Measurements from ENCODE around the gene C9orf50.

Gene C9orf50

DNA sequence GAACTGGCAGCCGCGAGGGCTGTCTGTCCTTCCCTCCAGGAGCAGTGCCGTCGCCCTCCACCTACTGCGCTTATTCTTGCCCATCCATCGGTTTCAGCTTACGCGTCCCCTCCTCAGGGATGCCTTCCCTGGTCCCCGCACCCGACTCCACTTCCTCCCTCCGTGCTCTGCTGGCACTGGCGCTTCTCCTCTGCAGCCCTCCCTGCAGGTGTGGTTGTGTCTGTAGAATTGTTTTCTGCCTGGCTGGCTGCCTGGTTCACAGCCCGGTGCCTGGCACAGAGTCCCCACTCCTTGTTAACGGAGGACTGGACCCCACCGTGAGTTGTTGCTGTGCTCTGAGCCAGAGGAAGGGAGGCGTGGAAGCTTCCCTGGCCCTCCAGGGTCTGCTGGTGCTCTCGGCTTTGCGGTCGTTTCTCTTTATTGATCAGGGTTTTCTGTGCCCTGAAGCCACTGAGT lies 10.8 kb upstream of the C9orf50 start:
- no peak for DNase-seq (ENCODE audit: low read depth, low spot score)

- no peak for DNase-seq (ENCODE audit: low read depth, low spot score)
Measured at GRCh38 chr9:129630967-129631673, 10.2 kb upstream of the C9orf50 start.

DNA sequence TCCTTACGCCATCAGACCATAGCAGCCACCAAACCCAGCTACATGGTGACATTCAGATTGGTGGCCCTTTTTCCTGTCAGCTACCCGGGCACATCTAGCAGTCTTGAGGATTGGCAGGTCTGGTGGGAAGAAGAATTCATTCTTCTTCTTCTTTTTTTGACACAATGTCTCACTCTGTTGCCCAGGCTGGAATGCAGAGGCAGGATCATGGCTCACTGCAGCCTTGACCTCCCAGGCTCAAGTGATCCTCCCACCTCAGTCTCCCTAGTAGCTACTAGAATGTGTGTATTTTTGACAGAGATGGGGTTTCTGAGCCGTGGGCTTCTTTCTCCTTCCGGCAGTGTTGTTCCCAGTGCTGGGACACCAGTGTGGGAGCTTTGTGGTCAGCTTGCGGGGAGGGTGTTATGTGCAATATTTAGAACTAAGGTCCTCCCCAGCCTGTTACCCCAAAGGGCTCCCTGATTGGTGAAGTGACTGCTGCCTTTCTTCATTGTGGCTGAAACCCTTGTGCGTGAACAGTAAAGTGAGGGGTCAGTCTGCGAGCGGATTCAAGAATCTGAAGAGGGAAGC lies 8.4 kb upstream of the C9orf50 start:
- DNase-seq (ENCODE audit: low read depth, low spot score), result no peak

GRCh38 chr9:129628709-129629108 lies 7.8 kb upstream of the C9orf50 start:
- DNase-seq (ENCODE audit: low read depth, low spot score), result no peak

DNA sequence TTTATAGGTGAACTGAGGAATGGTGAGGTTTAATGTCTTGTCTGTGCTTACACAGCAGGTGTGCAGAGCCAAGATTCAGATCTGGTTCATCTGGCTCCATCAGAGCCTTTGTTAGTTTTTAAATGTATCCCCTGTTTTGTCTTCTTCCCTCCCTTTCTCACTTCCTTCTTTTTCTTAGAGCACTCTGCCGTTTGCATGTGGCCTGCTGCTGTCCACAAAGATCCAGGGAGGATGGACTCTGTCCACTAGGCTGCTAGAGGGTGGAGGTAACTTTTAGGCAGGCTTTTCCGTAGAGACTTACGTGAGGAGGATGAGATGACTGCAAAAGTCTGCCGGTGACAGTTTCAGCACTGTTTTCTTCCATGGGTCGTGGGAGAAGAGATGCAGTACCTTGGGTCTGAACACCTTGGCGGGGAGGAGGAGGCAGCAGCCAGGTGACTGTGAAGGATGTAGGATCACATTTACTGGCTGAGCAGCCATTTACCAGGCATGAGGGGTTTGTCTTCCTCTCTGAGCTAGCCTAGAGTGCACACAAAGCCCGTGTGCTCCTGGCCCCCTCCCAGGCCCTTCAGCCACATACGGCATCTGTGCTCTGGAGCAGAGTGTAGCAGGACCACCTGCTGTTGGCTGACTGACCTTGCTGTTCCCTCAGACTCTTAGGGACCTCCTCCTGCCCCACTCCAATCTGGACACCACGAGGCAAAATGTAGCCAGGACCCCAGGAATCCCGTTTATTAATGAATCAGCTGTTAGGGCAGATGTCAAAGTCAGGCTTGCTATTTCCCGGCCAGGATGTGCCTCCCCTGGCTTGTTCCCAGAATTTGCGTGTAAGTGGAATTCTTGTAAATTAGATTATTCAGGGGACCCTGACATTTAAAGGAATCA lies 6.9 kb upstream of the C9orf50 start:
- peak; percentile 77 for DNase-seq (ENCODE audit: low read depth, low spot score)

GRCh38 chr9:129626625-129627284 lies 5.9 kb upstream of the C9orf50 start:
- no peak for DNase-seq (ENCODE audit: low read depth, low spot score)

- no peak for DNase-seq (ENCODE audit: low read depth, low spot score)
Measured at GRCh38 chr9:129626079-129626624, 5.3 kb upstream of the C9orf50 start, which contains the start of gene NTMT1. Gene NTMT1, plus strand, starts transcription at chr9:129626163. Its CDS starts 6,541 bp downstream, at chr9:129632704.

DNA sequence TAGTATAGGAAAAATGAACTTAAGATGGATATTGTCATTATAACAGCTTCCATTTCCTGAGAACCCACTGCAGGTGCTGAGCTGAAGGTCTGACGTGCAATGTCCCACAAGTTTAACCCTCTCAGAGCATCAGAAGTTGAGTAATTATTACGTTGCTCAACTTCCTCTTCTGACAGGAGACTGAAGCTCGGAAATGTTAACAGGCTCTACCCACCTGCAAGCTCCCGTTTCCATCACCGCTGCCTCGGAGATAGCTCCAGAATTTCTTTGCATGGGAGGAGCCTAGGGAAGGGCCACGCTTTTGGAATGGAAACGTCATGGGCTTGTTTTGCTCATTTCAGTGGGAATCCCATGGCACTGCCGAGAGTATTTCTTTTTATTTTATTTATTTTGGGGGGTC lies 4.0 kb upstream of the C9orf50 start:
- DNase-seq (ENCODE audit: low read depth, low spot score), result no peak

DNA sequence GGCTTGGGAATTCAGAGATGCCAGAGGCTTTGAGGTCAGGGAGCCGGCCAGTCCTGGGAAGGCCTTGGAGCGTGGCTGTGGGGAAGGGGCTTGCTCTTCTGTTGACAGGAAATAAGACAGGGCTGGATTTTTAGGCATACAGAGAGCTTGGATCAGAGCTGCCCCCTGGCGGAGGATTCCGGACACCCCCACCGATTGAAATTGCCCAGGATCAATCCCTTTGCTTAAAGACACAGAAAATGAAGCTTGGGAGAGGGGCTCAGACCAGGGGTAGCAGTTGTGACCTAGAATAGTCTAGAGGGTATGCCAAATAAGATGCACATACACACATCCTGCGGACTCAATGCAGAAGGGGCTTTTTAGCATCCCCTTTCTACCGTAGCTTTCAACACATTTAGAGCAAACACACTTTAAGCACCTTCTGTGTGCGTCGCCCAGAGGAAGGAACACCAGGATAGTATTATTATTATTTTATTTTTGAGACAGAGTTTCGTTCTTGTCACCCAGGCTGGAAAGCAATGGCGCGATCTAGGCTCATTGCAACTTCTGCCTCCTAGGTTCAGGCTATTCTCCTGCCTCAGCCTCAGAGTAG lies 3.4 kb upstream of the C9orf50 start:
- no peak for DNase-seq (ENCODE audit: low read depth, low spot score)

DNA sequence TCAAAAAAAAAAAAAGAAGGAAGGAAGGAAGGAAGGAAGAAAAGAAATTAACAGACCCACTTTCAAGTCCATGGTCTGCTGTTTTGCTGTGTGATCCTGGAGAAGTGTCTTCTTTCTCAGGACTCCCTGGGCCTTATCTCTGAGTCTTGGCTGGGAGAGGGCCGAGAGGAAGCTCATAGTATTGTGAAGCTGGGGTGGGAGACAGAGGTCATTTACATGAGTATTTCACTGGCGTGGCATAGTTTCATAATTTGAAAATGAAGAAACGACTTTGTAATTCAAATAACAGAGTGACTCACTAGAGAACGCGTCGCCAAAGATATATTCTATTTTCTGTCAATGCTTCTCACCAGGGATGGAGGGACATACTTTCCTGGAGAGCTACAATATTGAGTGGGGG lies 2.4 kb upstream of the C9orf50 start:
- no peak for DNase-seq (ENCODE audit: low read depth, low spot score)

GRCh38 chr9:129619787-129620668 lies 873 bp downstream of the C9orf50 start:
- no peak for DNase-seq (ENCODE audit: low read depth, low spot score)

DNA sequence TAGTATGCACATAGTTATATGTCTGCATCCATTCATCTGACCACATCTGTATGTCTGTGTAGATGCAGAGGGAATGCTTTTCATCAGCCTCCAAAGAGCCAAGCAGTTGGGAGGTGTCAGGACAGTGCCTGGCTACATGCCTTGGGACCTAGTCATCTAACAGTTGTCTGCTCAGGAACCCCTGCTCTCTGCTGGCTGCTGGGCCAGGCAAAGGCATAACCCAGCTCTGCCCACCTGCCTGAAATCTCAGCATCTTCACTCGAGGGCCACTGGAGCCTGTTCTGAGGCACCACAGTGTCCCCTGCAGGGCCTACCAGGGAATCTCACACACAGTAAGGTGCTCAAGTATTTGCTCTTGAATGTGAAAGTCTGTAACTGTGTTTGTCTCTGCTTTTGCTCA lies 3.7 kb downstream of the C9orf50 start:
- no peak for DNase-seq (ENCODE audit: low read depth, low spot score)

GRCh38 chr9:129615407-129616285 lies 5.3 kb downstream of the C9orf50 start:
- DNase-seq (ENCODE audit: low read depth, low spot score), result no peak

GRCh38 chr9:129614932-129615331 lies 6.0 kb downstream of the C9orf50 start:
- no peak for DNase-seq (ENCODE audit: low read depth, low spot score)

- no peak for DNase-seq (ENCODE audit: low read depth, low spot score)
Measured at GRCh38 chr9:129613520-129614175, 7.3 kb downstream of the C9orf50 start.

GRCh38 chr9:129612815-129613519 lies 7.9 kb downstream of the C9orf50 start:
- DNase-seq (ENCODE audit: low read depth, low spot score), result no peak

GRCh38 chr9:129612123-129612522 lies 8.8 kb downstream of the C9orf50 start:
- no peak for DNase-seq (ENCODE audit: low read depth, low spot score)

- no peak for DNase-seq (ENCODE audit: low read depth, low spot score)
Measured at GRCh38 chr9:129611307-129611800, 9.5 kb downstream of the C9orf50 start.
